IPS DF 19.7 (cell line): ENCODE results near the gene NAMPT.

Experiments used
- DNase-seq: peaks from one replicate; pipeline ENCODE4 v3.0.0-alpha.2; 2013; ENCODE audit warnings: low read depth, low spot score

The NAMPT gene

GRCh38 chr7:106273009-106273668 is 11.6 kb downstream of the NAMPT start:
- no peak for DNase-seq

- no peak for DNase-seq
Measured at GRCh38 chr7:106270122-106270977, 14.4 kb downstream of the NAMPT start.

DNA sequence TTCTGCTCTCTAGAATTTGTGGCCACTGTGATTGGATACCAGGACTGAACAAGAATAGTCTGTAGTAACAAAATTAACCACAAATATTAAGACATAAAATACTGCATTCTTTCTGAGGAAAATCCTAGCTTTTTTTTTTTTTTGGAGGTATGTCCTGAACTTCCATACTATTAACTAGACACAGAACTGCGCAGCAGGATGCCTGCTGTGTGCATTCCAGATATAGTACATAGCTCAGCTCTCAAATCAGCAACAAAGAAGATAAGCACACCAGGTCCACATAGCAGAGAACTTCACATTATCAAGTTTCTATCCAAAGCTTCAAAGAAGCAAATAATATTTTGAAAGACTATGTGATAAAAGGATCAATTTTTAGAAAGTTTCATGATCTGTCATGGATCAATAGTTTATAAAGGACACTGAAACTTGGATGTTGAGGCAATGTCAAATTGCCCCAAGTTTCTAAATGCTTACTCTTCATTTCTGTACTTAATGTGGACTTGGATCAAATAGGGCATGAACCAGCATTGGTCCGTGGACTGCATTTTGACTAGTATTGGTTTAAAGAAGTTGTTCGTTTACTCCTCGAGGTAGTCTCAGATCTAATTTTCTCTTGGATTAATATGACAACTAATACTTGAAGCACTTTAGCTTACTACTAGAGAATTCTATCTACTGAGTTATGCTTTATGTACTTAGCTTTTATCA is 15.4 kb downstream of the NAMPT start:
- DNase-seq, result no peak

DNA sequence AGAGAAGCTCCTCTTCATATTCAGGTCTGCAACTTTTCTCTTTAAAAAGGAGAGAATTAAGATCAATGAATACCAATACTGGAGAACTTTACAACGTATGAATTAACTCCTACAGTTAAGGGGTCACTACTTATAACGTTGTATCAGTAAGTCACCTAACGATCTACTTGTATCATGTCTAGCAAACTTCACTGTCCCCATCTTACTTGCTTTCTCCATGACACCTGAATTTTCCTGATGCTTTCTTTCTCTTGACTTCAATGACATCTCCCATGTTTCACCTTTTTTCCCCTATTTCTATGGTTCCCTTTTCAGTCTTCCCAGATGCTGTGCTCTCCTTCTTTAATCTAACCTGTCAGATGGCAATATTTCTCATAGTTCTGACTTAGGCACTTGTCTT is 19.6 kb downstream of the NAMPT start:
- no peak for DNase-seq

DNA sequence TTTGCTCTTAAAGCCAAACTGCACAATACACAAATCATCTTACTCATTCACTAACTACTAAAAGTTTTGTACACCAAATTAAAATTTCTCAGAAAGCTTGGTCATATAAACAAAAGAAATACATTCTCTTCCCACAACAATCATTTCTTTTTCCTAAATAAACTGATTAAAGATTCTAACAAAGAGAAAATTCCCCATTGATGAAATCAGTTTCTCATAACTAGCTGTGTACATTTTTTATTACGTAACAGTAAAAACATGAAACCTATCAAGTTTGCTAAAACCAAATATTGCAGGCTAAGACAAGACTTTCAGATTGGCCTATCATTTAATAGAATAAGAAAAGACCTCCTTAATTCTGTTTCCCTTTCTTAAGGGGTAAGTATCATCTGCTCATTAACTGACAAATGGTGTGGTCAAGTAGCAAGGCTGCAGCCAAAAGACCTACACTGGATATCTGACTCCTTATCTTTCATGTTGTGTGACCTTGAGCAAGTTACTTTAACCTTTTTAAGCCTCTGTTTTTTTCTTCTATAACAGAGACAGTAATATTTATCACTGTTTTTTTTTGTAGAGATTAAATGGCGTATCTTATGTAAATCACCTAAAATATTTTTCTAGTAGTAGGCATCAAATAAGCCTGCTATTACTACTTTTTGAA is 22.4 kb downstream of the NAMPT start:
- no peak for DNase-seq

GRCh38 chr7:106260136-106260561 is 24.6 kb downstream of the NAMPT start:
- DNase-seq, result no peak

DNA sequence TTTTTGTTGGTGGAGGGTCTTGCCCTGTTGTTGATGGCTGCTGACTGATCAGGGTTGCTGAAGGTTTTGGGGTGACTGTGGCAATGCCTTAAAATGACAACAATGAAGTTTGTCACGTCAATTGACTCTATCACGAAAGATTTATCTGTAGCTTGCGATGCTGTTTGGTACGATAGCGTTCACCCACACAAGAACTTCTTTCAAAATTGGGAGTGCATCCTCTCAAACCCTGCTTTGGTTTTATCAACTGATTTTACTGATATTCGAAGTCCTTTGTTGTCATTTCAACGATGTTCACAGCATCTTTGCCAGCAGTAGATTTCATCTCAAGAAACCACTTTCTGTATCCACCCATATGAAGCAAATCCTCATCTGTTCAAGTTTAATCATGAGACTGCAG is 26.0 kb downstream of the NAMPT start:
- no peak for DNase-seq

GRCh38 chr7:106257752-106258151 is 27.0 kb downstream of the NAMPT start:
- no peak for DNase-seq

DNA sequence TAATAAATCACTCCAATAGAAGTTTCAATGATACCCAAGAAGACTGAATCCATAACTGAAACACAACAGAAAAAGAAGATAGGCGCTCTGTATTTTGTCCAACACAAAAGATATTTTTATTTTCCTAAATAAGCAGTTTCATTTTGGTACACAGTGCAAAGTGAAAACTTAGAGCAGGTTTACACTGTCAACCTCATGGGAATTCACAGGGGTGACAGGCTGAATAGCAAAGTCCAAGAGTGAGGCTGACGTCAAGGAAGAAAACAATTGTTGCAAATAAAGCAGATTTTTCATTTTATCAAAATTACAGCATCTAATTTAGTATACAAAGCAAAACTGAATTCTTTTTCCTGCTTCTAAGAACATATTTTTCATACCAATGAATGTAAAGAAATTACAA is 28.6 kb downstream of the NAMPT start:
- no peak for DNase-seq

GRCh38 chr7:106255246-106255645 is 29.5 kb downstream of the NAMPT start:
- DNase-seq, result no peak

DNA sequence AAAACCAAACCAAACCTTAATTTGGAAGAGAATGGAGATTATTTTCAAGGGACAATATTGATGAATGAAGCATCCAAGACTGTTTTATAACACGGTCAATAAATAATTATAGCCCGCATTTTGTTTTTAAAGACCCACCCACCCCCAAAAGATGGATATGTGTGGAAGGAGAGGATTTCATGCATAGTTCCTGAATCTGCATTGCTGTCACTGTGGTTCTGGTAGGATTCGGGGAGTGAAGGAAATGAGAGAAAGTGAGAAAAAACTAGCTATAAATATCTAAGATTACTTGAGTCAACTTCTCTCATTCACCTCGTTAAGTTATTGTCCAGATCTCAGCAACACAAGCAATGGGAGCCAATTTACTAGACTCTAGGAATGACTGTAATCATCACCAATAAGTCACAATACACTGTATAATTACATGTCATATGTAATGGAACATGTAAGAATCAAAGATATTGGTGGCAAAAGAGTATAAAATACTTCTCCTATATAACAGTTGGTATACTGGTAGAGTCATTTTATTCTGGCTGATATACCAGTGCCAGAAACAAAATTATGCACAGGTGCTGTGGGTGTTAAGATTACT is 30.2 kb downstream of the NAMPT start:
- DNase-seq, result no peak

- DNase-seq, result no peak
Measured at GRCh38 chr7:106252568-106252967, 32.2 kb downstream of the NAMPT start.

DNA sequence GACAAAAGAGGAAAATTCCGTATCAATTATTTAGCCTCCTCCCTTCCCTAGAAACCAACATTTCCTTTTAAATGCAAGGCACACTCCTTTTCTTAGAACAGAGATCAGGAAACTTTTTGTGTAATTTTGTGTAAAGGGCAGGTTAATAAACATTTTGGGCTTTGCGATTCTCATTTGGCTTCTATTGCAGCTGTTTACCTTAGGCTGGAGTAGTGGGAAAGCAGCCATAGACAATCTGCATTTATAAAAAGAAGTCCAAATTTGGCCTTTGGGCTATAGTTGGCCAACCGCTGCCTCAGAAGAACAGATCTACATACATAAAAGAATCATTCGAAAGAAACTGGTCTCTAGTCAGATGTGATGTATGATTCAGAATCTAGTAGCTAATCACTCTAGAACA is 35.3 kb downstream of the NAMPT start:
- no peak for DNase-seq

- no peak for DNase-seq
Measured at GRCh38 chr7:106248600-106248999, 36.2 kb downstream of the NAMPT start.

DNA sequence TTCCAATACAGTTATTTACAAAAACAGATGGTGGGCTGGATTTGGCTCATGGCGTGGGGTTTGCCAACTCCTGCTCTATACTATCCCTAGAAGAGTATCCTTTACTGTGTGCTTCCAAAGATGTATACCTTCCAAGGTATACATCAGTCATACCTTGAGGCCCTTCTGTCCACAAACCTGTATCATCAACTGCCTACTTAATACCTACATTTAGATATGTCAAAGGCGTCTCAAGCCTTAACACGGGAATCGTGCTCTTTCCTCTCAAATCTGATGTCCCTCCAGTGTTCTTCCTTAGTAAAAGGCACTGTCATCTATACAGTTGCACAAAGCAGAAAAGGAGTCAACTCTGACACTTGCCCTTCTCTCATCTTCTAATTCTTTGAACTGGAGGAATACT is 36.9 kb downstream of the NAMPT start:
- no peak for DNase-seq

DNA sequence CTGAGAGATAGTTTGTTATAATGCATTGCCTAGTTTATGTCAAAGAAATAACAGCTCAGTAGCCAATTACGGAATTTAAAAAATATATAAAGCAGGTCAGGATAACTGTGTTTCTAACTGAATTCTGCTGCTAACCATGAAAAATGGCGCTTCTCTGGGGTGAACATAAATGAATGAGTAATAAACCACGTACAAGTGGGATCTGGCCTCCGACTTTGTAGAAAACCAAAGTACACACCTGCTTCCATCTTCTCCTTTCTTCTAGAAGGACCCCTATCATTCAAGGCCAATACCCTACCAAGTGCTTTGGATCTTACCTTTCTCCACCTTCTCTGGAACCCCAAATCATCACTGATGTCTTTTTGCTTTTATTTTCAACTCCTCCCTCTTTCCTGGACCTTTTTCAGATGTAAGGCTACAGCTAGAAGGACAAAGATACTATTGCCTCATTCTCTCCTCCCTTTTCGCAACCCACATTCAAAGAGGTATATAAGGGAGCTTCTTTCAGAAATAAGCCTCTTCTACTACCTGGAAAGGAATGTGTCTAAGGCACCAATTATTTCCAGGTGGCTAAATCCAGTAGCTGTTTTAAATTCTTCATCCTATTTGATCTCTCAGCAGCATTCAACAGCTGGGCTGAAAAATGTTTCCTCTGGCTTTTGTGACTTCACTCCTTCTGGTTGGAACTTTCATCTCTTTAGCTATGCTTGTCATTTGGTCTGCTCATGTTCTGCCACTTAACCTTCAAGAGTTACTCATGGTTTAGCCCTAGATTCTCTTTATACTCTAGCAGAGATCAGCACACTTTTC is 37.7 kb downstream of the NAMPT start:
- DNase-seq, result no peak

DNA sequence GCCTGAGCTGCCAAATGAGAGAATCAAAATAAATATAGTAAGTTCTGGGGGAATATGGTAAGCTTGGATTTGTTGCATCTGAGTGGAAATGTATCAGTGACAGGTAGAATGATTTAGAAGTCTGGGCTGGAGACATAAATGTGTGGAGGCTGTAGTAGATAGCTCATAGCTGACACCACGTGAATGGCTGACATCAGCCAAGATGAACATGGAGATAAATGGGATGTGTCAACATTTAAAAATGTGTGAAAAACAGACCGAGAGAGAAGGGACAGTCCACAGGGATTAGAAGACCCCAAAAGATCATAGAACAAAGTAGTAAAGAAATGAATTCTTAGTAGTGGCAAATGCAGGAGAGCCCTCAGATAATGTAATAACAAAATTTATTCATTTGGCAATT is 40.9 kb downstream of the NAMPT start:
- DNase-seq, result no peak

- no peak for DNase-seq
Measured at GRCh38 chr7:106239406-106239805, 45.4 kb downstream of the NAMPT start.

- DNase-seq, result no peak
Measured at GRCh38 chr7:106238830-106239229, 46.0 kb downstream of the NAMPT start.

GRCh38 chr7:106236065-106236464 is 48.7 kb downstream of the NAMPT start:
- DNase-seq, result no peak

- DNase-seq, result no peak
Measured at GRCh38 chr7:106234425-106234824, 50.4 kb downstream of the NAMPT start.
